ENCODE data around the gene ALB. TPM values are rescaled to one million over a fixed set of nuclear protein-coding genes. Genes with fewer than 3 reads are reported as not detected.

ALB gene
- total and polyA plus RNA-seq, 2 of the 8 experiments (the other 6 are each of a cell fraction or from before 2014, with no cell fraction given) = 0.12 TPM; not detected in 1

DNA sequence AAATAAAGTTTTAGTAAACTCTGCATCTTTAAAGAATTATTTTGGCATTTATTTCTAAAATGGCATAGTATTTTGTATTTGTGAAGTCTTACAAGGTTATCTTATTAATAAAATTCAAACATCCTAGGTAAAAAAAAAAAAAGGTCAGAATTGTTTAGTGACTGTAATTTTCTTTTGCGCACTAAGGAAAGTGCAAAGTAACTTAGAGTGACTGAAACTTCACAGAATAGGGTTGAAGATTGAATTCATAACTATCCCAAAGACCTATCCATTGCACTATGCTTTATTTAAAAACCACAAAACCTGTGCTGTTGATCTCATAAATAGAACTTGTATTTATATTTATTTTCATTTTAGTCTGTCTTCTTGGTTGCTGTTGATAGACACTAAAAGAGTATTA, 370 bp downstream of the ALB start:
- Histone ChIP-seq H2AFZ (ENCODE audit: low read length) (no peak overlapping the region), H3K4me3 (ENCODE audit: extremely low read depth in 1 of 4, insufficient read depth in 2 of 4, low read depth in 3 of 4, low read length in 4 of 4) (no peak overlapping the region), H3K27ac (ENCODE audit: low read depth, low read length) (no peak overlapping the region), H2BK120ac (replicated peaks; ENCODE audit: low read depth, low read length) (no peak overlapping the region), H4K91ac (replicated peaks; ENCODE audit: insufficient read length, low read length) (no peak overlapping the region), H2BK15ac (ENCODE audit: low read length) (no peak overlapping the region), H2BK12ac (ENCODE audit: low read depth, low read length) (no peak overlapping the region), H3K36me3 (ENCODE audit: control insufficient read depth in 2 of 4, insufficient read depth in 4 of 4, low read length in 3 of 4) (no peaks in the 10 kb centered on the region), H2BK20ac (ENCODE audit: low read length) (no peak overlapping the region), H3K14ac (ENCODE audit: insufficient read length) (no peak overlapping the region), H4K8ac (ENCODE audit: extremely low read depth, insufficient read depth, low read length) (no peak overlapping the region), H3K23me2 (ENCODE audit: low read depth, low read length) (no peaks in the 10 kb centered on the region), H3K56ac (replicated peaks; ENCODE audit: insufficient read length, low read depth, low read length) (no peak overlapping the region), H3K79me2 (ENCODE audit: control insufficient read depth in 1 of 2, insufficient read depth in 2 of 2, low read length in 2 of 2) (no peaks in the 10 kb centered on the region), H3K4me1 (replicated peaks in 1 of 4; ENCODE audit: control insufficient read depth in 3 of 4, insufficient read depth in 4 of 4, low read length in 3 of 4) (peaks cover 0 to 4% (median 1%) of the 10 kb centered on the region in 4 experiments; a peak in 2 of 7 replicates), H3K4ac (replicated peaks; ENCODE audit: insufficient read length, low read depth, low read length) (no peak overlapping the region), H3K18ac (ENCODE audit: extremely low read depth, low read length) (no peak overlapping the region), H2BK5ac (ENCODE audit: low read depth, low read length) (no peak overlapping the region), H2AK5ac (ENCODE audit: low read depth, low read length) (no peak overlapping the region), H3K4me2 (ENCODE audit: insufficient read depth in 1 of 2, low read depth in 2 of 2, low read length in 2 of 2) (no peak overlapping the region), H3K27me3 (replicated peaks in 1 of 4; ENCODE audit: control insufficient read depth in 3 of 4, extremely low read depth in 1 of 4, insufficient read depth in 3 of 4, low read length in 3 of 4) (no peaks in the 10 kb centered on the region), H3K23ac (ENCODE audit: insufficient read length) (no peak overlapping the region), H4K5ac (ENCODE audit: insufficient read length, low read depth, low read length) (no peak overlapping the region), H3K79me1 (ENCODE audit: low read depth, low read length) (no peaks in the 10 kb centered on the region), H3K9me3 (ENCODE audit: insufficient read depth in 2 of 2, low read depth in 1 of 2, low read length in 1 of 2) (no peaks in the 10 kb centered on the region), H3K9ac (replicated peaks in 1 of 4; ENCODE audit: extremely low read depth in 1 of 4, low read depth in 3 of 4, low read length in 3 of 4) (no peak overlapping the region), H4K20me1 (replicated peaks in 1 of 2; ENCODE audit: control insufficient read depth in 1 of 2, insufficient read depth in 2 of 2, low read length in 2 of 2) (no peaks in the 10 kb centered on the region)
- FAIRE-seq (no peak), DNase-seq (ENCODE audit: low read depth in 1 of 2, low spot score in 2 of 2) (no peak)
- 83% methylated on average over 1 of the region's 1 CpG; no CpG with 5 or more reads in 1 of the 2 experiments for WGBS, 2 experiments (ENCODE audit: extremely low coverage in 1 of 2, insufficient coverage in 1 of 2, insufficient read length in 1 of 2, insufficient replicate concordance in 2 of 2, low coverage in 1 of 2, low lambda C conversion rate in 2 of 2, missing lambda C conversion rate in 1 of 2)
- TF ChIP-seq CBX8 (IDR thresholded peaks at IDR 0.05; ENCODE audit: borderline replicate concordance, low read depth, low read length) (no peak), GTF2F1 (IDR thresholded peaks at IDR 0.05; ENCODE audit: borderline replicate concordance, low read depth, low read length) (no peak), JUND (IDR thresholded peaks at IDR 0.05; ENCODE audit: low read length) (no peak), RAD21 (IDR thresholded peaks at IDR 0.05 in 1 of 2, conservative IDR thresholded peaks at IDR 0.05 in 1 of 2; ENCODE audit: low read depth in 2 of 2, low read length in 2 of 2) (no peak)
- POLR2A ChIA-PET (ENCODE audit: partially characterized antibody) = no interaction called here
- CTCF ChIA-PET (ENCODE audit: partially characterized antibody) = interaction anchor here (1.1 kb wide), 1 partner anchor 26 kb away, joined by 3 read pairs; no protein-coding TSS in a partner anchor

Data from H1 (cell line).